HG03025 (cell line): ENCODE data around the gene CHST2.

Source experiments
- ATAC-seq: cut with Tn5 transposase; IDR thresholded peaks from one replicate; pipeline ENCODE4 v1.9.1; 2021; ENCODE audit warnings: mild to moderate bottlenecking, moderate library complexity; ENCODE audit not compliant: unreplicated experiment, low FRiP score

The CHST2 gene

GRCh38 chr3:143128227-143128955 lies 8.8 kb downstream of the CHST2 start:
- ATAC-seq = no peak

- ATAC-seq = no peak
Observed at GRCh38 chr3:143132246-143132980, 12.8 kb downstream of the CHST2 start.

- no peak for ATAC-seq
Observed at GRCh38 chr3:143134471-143134870, 14.9 kb downstream of the CHST2 start.

- ATAC-seq = no peak
Observed at GRCh38 chr3:143135150-143135549, 15.6 kb downstream of the CHST2 start.

GRCh38 chr3:143137435-143138036 lies 18.0 kb downstream of the CHST2 start:
- ATAC-seq = no peak

GRCh38 chr3:143138953-143139352 lies 19.4 kb downstream of the CHST2 start:
- ATAC-seq = no peak

GRCh38 chr3:143139762-143140161 lies 20.2 kb downstream of the CHST2 start:
- no peak for ATAC-seq

- no peak for ATAC-seq
Observed at GRCh38 chr3:143140550-143140949, 21.0 kb downstream of the CHST2 start.

- no peak for ATAC-seq
Observed at GRCh38 chr3:143142354-143142753, 22.8 kb downstream of the CHST2 start.

- ATAC-seq = no peak
Observed at GRCh38 chr3:143145906-143146305, 26.3 kb downstream of the CHST2 start.

- no peak for ATAC-seq
Observed at GRCh38 chr3:143146486-143147274, 27.1 kb downstream of the CHST2 start.

GRCh38 chr3:143147707-143148106 lies 28.1 kb downstream of the CHST2 start:
- ATAC-seq = no peak

- no peak for ATAC-seq
Observed at GRCh38 chr3:143150071-143150470, 30.5 kb downstream of the CHST2 start.

- ATAC-seq = no peak
Observed at GRCh38 chr3:143151004-143151731, 31.6 kb downstream of the CHST2 start.

- ATAC-seq = no peak
Observed at GRCh38 chr3:143152043-143152442, 32.5 kb downstream of the CHST2 start.

GRCh38 chr3:143155756-143156155 lies 36.2 kb downstream of the CHST2 start:
- ATAC-seq = no peak

GRCh38 chr3:143158014-143158988 lies 38.7 kb downstream of the CHST2 start:
- ATAC-seq = peak; percentile 69

GRCh38 chr3:143160437-143160836 lies 40.9 kb downstream of the CHST2 start:
- ATAC-seq = no peak

GRCh38 chr3:143163562-143164100 lies 44.1 kb downstream of the CHST2 start:
- no peak for ATAC-seq
